Activated T-helper 1 cell treated with anti-CD3 and anti-CD28 coated beads, Interleukin-2, amount 50 U/mL, for 16 hours (primary cell): Measurements from ENCODE around the gene TDRD3.
"Not testable (repeated sequence)": the region's sequence is repeated elsewhere in the genome, so short reads cannot be mapped to it uniquely, and the experiment has no call there.

Source experiments
- DNase-seq, 2 donors: peaks; one replicate each; pipeline ENCODE4 v3.0.0-alpha.2; 2020; ENCODE audit warnings: low read depth in 1 of 2, low spot score in 1 of 2

Gene TDRD3

GRCh38 chr13:60398379-60398891 is 1.4 kb downstream of the TDRD3 start:
- DNase-seq = no peak

DNA sequence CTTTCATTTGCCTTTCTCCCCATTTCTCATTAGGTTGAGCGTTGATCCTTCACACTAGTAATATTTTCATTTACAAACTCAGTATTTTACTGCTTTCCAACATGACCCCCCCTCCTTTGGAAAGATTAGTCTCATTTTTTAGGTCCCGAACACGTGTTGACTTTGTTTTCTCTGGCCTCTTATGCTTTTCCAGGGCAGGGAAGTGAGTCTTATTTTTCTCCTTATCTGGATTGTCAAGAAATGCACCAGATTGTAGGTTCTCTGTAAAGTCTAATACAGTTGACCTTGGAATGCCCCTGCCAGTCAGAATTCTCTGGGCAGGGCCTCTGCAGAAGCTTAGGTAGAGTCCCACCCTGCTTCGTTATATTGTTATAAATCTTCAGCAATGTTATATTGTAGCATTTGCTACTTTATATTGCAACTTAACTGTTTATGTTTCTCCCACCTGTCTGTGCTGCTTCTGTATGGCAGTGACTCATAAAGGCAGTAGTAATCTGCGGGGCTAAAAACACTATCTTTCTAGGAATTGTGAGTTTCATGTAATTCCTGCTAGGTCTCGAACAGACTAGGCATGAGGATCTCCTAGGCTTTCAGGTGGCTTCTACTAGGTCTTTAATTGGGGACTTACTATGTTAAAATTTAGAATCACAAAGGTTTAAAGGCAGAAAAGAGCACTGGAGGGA is 2.0 kb downstream of the TDRD3 start:
- no peak for DNase-seq

DNA sequence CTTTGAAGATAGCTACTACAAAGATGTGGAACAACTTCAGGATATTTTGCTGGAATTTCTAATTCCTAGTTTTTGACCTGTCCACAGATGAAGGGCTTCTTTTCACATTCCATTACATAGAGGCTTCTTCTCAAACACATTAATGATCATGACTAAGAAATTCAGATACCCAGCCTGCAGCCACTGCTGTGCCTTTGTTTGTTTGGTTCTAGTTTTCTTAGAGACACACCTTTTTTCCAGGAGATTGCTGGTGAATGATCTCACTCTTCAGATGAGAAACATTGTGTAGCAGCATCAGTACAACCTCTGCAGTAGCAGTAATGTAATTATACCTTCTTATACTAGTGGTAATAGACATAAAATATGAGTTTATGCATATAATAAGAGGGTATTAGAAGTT is 5.0 kb downstream of the TDRD3 start:
- no peak for DNase-seq

- no peak for DNase-seq
These were observed 10.1 kb downstream of the TDRD3 start for GRCh38 chr13:60407095-60407494.

DNA sequence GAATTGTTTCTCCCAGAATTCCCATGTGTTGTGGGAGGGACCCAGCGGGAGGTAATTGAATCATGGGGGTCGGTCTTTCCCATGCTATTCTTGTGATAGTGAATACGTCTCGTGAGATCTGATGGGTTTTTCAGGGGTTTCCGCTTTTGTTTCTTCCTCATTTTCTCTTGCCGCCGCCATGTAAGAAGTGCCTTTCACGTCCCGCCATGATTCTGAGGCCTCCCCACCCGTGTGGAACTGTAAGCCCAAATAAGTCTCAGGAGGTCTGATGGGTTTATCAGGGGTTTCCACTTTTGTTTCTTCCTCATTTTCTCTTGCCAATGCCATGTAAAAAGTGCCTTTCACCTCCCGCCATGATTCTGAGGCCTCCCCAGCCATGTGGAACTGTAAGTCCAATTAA is 10.8 kb downstream of the TDRD3 start:
- DNase-seq = not testable (repeated sequence)

DNA sequence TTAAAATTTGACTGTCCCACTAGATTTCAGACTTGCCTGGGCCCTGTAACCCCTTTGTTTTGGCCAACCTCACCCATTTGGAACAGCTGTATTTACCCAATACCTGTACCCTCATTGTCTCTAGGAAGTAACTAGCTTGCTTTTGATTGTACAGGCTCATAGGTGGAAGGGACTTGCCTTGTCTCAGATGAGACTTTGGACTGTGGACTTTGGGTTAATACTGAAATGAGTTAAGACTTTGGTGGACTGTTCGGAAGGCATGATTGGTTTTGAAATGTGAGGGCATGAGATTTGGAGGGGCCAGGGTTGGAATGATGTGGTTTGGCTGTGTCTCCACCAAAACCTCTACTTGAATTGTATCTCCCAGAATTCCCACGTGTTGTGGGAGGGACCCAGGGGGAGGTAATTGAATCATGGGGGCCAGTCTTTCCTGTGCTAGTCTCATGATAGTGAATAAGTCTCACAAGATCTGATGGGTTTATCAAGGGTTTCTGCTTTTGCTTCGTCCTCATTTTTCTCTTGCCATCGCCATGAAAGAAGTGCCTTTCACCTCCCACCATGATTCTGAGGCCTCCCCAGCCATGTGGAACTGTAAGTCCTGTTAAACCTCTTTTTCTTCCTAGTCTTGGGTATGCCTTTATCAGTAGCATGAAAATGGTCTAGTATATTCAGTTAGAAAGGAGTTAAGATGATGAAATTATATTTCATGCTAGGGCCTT is 12.7 kb downstream of the TDRD3 start:
- DNase-seq = not testable (repeated sequence)

- DNase-seq = no peak
These were observed 13.3 kb downstream of the TDRD3 start for GRCh38 chr13:60410299-60410698.

- DNase-seq = no peak
These were observed 14.4 kb downstream of the TDRD3 start for GRCh38 chr13:60411464-60411863.

DNA sequence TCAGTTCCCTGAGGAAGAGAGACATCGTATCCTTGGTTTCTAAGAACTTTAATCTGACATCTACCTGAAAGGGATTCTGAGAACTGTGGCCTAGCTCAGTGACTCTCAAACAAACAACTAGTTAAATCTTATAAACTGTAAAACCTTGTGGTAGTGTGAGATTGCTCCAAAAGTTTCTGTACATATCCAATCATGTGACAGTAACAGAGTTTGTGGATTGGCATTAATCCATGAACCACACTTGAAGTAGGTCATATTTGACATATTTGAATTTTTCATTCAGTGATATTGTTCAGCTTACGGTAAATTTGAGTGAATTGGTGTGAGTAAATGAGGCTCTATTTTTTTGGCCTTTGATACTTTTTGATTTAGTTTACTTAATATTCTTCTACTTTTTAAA is 15.0 kb downstream of the TDRD3 start:
- DNase-seq = no peak

GRCh38 chr13:60412909-60413616 is 16.0 kb downstream of the TDRD3 start:
- no peak for DNase-seq

DNA sequence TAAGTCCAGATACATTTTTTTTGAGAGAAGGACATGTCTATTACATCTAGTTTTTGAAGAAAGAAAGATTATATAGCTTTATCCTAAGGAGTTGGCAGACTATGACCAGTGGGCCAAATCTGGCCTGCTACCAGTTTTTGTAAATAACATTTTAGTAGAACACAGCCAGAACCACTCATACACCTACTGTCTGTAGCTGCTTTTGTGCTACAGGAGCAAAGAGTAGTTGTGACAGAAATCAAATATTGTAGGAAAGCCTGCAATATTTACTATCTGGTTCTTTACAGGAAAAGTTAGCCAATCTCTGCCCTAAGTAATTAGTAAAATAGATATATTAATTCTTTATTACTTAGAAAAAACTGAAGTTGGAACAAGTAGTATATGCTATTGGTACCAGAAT is 17.2 kb downstream of the TDRD3 start:
- DNase-seq = no peak

- DNase-seq = no peak
These were observed 20.7 kb downstream of the TDRD3 start for GRCh38 chr13:60417734-60418133.

GRCh38 chr13:60418954-60419353 is 21.9 kb downstream of the TDRD3 start:
- no peak for DNase-seq

DNA sequence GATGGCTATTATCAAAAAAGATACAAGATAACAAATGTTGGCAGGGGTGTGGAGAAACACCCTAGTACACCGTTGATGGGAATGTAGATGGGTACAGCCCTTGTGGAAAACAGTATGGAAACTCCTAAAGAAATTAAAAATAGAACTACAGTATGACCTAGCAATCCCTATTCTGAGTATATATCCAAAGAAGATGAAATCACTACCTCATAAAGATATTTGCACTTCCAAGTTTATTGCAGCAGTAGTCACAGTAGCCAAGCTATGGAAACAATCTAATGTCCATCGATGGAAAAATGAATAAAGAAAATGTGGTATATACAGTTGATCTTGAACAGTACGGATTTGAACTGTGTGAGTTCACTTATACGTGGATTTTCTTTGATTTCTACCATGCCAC is 28.3 kb downstream of the TDRD3 start:
- no peak for DNase-seq

DNA sequence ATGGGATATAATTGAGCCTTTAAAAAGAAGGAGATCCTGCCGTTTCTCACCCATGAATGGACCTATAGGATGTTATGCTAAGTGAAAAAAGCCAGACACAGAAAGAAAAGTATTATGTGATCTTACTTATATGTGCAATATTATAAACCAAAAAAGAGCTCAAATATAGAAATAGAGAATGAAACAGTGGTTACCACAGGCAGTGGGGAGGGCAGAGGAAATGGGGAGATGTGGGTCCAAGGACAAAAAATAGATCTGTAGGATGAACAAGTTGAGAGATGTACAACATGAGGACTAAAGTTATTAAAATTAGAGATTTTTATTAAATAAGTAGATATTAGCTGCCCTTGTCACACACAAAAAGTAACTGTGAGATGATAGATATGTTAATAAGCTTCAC is 29.1 kb downstream of the TDRD3 start:
- no peak for DNase-seq

GRCh38 chr13:60427285-60427684 is 30.3 kb downstream of the TDRD3 start:
- DNase-seq = no peak

DNA sequence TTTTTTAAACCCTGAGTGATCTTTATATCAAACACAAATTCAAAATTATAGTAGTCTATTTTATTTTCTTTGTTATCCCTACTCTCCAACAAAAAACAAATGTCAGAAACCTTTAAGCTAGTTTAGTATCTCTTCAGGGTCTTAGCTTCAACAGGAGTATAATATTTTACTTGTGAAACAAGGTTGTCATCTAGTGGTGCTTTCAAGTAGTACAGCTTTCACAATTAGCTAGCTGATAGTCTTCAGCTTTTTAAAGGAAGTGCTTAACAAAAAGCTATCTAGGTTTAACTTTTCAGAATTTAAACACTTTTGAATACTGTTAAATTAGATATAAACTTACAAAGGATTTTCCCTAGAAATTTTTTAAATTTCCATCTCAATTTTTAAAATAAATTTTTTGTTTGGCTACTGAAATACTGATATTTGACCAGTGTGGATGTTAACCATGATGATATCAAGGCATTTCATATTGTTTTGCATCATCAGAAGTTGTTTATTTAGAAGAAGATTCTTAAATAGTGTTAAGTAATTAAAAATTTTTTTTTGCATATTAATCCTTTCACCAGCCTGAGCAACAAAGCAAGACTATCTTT is 34.2 kb downstream of the TDRD3 start:
- no peak for DNase-seq

DNA sequence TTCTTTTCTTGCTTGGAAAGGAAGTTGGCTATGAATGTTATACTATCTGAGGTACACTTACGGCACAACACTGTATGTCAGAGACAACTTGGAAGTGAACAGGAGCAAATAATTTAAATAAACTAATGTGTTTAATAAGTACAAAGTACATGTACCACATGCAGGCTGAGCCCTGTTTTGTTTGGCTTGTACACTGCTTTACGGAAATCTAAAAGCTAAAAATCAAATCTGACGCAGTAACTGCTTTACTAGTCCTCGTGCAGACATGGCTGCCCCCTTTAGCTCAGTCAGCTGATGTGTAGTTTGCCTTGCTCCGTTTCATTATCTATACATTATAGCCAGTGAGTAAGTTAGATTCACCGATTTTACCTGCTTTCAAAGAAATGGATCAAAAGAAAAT is 36.5 kb downstream of the TDRD3 start:
- DNase-seq = no peak

- no peak for DNase-seq
These were observed 38.8 kb downstream of the TDRD3 start for GRCh38 chr13:60435762-60436374.

DNA sequence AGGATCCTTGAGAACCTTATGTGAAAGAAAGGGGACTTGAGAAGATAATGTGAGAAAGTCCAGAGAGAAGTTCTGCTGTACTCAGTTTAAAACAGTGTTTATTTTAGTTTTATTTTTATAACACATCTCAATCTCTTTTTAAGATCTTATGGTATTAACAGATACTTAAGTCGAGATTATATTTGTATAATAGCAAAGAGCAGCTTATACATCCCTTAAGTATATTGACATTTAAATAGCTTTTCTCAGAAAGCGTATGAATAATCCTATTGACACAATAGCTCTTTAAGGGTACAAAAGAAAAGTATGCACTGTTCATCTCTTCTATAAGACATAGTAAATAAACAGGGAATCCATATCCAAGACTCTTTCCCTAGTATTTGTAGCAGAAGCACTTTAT is 42.2 kb downstream of the TDRD3 start:
- DNase-seq = no peak

DNA sequence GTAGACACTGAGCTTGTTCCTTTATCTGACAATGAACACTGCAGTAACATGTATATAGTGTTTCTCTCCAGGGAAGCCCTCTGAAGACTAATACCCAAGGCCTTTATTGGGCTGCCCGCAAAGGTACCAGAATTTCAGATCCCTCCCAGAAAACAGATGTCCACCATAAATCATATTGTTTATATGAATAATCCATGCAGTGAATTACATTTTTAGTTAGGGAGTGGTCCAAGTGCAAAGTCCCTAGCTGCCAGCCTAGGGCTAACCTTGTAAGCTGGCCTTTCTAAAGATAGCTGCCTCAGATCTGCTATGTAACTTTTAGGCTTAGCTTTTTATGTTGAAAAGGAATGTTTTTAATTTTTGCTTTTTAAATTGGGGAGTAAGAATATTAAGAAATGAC is 44.7 kb downstream of the TDRD3 start:
- DNase-seq = no peak
